GM23248 (cell line): ENCODE measurements around the gene APH1B. TPM values are rescaled to one million over a fixed set of nuclear protein-coding genes. Genes with fewer than 3 reads are reported as not detected.

ENCODE experiments used
- DNase-seq: peaks from one replicate; pipeline ENCODE4 v3.0.0-alpha.2; 2015
- H2AFZ ChIP-seq: fragments of 200-600 bp; sonication (generic); 2 replicates; pipeline ENCODE4 v1.6.1; 2016; ENCODE audit warnings: antibody characterized with exemption
- H3F3A ChIP-seq: fragments of 200-600 bp; sonication (generic); 2 replicates; pipeline ENCODE4 v1.6.1; 2016; ENCODE audit warnings: mild to moderate bottlenecking, antibody characterized with exemption, mixed run types; ENCODE audit not compliant: insufficient read depth
- H3K27ac ChIP-seq: fragments of 200-600 bp; sonication (generic); 2 replicates; pipeline ENCODE4 v1.5.1; 2016; ENCODE audit warnings: mild to moderate bottlenecking
- H3K27me3 ChIP-seq: fragments of 200-600 bp; sonication (generic); replicated peaks from 2 replicates; pipeline ENCODE4 v1.6.1; 2016; ENCODE audit warnings: mild to moderate bottlenecking; ENCODE audit not compliant: insufficient read depth
- H3K36me3 ChIP-seq: fragments of 200-600 bp; sonication (generic); 2 replicates; pipeline ENCODE4 v1.6.1; 2016; ENCODE audit warnings: low read depth, mild to moderate bottlenecking
- H3K4me1 ChIP-seq: fragments of 200-600 bp; sonication (generic); 2 replicates; pipeline ENCODE4 v1.6.1; 2016; ENCODE audit warnings: mild to moderate bottlenecking; ENCODE audit not compliant: insufficient read depth
- H3K4me2 ChIP-seq: fragments of 200-600 bp; sonication (generic); one replicate; pipeline ENCODE4 v1.6.1; 2016; ENCODE audit warnings: mild to moderate bottlenecking; ENCODE audit not compliant: unreplicated experiment
- H3K4me3 ChIP-seq: fragments of 200-600 bp; sonication (generic); 2 replicates; pipeline ENCODE4 v1.5.1; 2016; ENCODE audit warnings: mild to moderate bottlenecking
- H3K79me2 ChIP-seq: fragments of 200-600 bp; sonication (generic); 2 replicates; pipeline ENCODE4 v1.6.1; 2016; ENCODE audit warnings: mild to moderate bottlenecking; ENCODE audit not compliant: insufficient read depth
- H3K9ac ChIP-seq: fragments of 200-600 bp; sonication (generic); 2 replicates; pipeline ENCODE4 v1.6.1; 2016; ENCODE audit warnings: mild to moderate bottlenecking
- H3K9me2 ChIP-seq: fragments of 200-600 bp; sonication (generic); 2 replicates; pipeline ENCODE4 v1.6.1; 2016; ENCODE audit warnings: mixed run types, mild to moderate bottlenecking, moderate library complexity; ENCODE audit not compliant: insufficient read depth
- H3K9me3 ChIP-seq: fragments of 200-600 bp; sonication (generic); one replicate; pipeline ENCODE4 v1.6.1; 2017; ENCODE audit warnings: low read depth
- H4K20me1 ChIP-seq: fragments of 200-600 bp; sonication (generic); 2 replicates; pipeline ENCODE4 v1.6.0; 2016; ENCODE audit not compliant: insufficient read depth
- EZH2 ChIP-seq: fragments of 200-600 bp; sonication (generic); IDR thresholded peaks from 2 replicates; pipeline ENCODE4 v1.6.1; 2018; ENCODE audit warnings: antibody characterized with exemption, mild to moderate bottlenecking; ENCODE audit not compliant: insufficient read depth, poor library complexity, severe bottlenecking
- EZH2phosphoT487 ChIP-seq: fragments of 200-600 bp; sonication (generic); IDR thresholded peaks from 2 replicates; pipeline ENCODE4 v1.6.1; 2018; ENCODE audit warnings: antibody characterized with exemption, moderate library complexity, mild to moderate bottlenecking, low read depth; ENCODE audit not compliant: insufficient read depth
- WGBS, 2 experiments: methylation state at CpG; one replicate each; pipeline ENCODE4 v1.1.6; 2015 to 2017; ENCODE audit warnings: low lambda C conversion rate in 2 of 2, low coverage in 1 of 2; ENCODE audit errors: missing lambda C conversion rate in 2 of 2; 5-methylcytosine and 5-hydroxymethylcytosine counted together
- in situ Hi-C: fragments of 300-500 bp; cut with MboI; formaldehyde crosslinking; loops from 2 replicates; pipeline ENCODE4 v1.15.0; 2020
- polyA plus RNA-seq: library from polyadenylated mRNA; unstranded; fragments of >200 nt; fragmentation: Nextera tagmentation; extraction: Ambion mirVana; gene quantifications from 2 replicates; pipeline ENCODE4 v1.2.1, GENCODE V29; 2016
- total RNA-seq: library from RNA; depleted of rRNA; stranded (reverse); fragments of >200 nt; shearing (Covaris generic); gene quantifications from 2 replicates; pipeline ENCODE4 v1.2.3, GENCODE V29; 2014

APH1B gene
- total and polyA plus RNA-seq, 2 experiments from 2014 or later = 15.8 to 40.5 TPM

DNA sequence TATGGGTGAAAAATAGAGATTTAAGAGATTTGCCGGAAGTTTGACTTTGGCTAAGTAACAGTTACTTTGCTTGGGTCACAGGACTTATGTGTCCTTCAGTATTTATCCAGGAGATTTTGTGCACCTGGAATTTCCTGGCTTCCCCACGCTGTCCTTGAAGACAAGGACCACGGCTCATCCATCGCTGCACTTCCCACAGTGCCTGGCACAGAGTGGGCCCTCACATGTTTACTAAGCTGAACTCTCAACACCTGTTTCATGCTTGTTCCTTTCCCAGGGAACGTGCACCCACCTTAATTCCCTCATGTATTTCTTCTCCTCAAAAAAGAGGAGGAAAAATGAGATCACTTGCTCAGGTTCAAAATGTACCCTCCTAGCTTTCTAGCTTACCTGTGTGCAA is 72.2 kb downstream of the APH1B start:
- no peak for DNase-seq
- H3K9me2 ChIP-seq = no peaks in the 10 kb centered on the region
- H4K20me1 ChIP-seq = no peaks in the 10 kb centered on the region
- H2AFZ ChIP-seq = no peak overlapping the region
- H3K27me3 ChIP-seq = no peaks in the 10 kb centered on the region
- H3K27ac ChIP-seq = no peak overlapping the region
- no peaks in the 10 kb centered on the region for H3K36me3 ChIP-seq
- H3K4me3 ChIP-seq = no peak overlapping the region
- no peaks in the 10 kb centered on the region for H3K9me3 ChIP-seq
- H3K4me1 ChIP-seq = peaks cover 21% of the 10 kb centered on the region
- no peak overlapping the region for H3K9ac ChIP-seq
- H3K4me2 ChIP-seq = no peak overlapping the region
- H3F3A ChIP-seq = peaks cover 12% of the 10 kb centered on the region
- in situ Hi-C loops = no loop called here
- 0 out of 2 replicates have a peak, but pooled peaks cover 10% of the 10 kb centered on the region for H3K79me2 ChIP-seq
- WGBS, 2 experiments = 96 to 97% methylated on average over 5 of the region's 5 CpGs
- TF ChIP-seq EZH2phosphoT487 (no peak), EZH2 (no peak)

DNA sequence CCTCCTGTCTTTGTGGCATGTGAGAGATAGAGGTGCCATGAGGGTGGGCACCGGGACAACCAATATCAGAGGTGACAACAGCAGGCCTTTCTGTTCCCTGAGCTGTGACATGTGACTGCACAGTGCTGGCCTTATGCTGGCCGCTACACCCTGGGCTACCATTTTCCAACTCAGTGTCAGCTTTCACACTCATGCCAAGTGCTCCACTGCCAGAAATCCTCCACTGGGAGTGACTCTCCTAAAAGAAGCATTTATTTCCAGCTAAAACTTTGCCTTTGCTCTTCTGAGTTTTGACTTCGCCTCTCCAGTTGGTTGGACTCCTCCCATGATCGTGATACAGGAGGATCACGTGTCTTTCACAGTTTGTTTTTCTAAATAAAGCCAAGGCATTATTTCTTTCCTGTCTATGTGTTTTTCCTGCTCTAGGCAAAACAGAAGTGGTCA is 72.8 kb downstream of the APH1B start:
- DNase-seq = peak; percentile 20
- Histone ChIP-seq H3K9me2 (no peaks in the 10 kb centered on the region), H4K20me1 (no peaks in the 10 kb centered on the region), H3K4me3 (no peak overlapping the region), H3K27me3 (no peaks in the 10 kb centered on the region), H3K9ac (no peak overlapping the region), H3K36me3 (no peaks in the 10 kb centered on the region), H2AFZ (no peak overlapping the region), H3K9me3 (no peaks in the 10 kb centered on the region), H3K27ac (no peak overlapping the region), H3K4me2 (peak overlapping the region; percentile 12), H3K79me2 (0 out of 2 replicates have a peak, but pooled peaks cover 10% of the 10 kb centered on the region), H3F3A (peaks cover 12% of the 10 kb centered on the region), H3K4me1 (peaks cover 16% of the 10 kb centered on the region)
- WGBS, 2 experiments = 40 to 41% methylated on average over 5 of the region's 5 CpGs
- no peak for TF ChIP-seq EZH2phosphoT487
- no peak for TF ChIP-seq EZH2
- in situ Hi-C loops = no loop called here

DNA sequence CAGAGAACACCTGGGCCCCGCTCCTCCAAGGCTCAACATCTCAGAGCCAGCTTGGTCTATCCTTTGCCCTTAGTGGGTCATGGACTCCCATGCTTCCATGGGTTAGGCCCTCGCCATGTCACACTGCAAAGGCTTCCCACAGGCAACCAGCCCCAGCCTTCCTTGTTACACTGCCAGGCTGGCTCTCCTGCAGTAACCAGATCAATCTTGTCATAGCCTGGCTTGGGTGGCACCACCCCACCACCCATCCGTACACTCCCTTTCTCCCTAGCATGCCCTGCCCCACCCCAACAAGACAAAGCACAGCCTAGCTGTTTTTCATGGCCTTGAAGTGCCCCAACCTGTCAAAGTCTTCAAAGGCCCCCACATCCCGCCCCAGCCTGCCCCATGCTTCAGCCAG is 73.8 kb downstream of the APH1B start:
- H3K9me3 ChIP-seq = no peaks in the 10 kb centered on the region
- no peak for DNase-seq
- no peak overlapping the region for H3K27ac ChIP-seq
- no peaks in the 10 kb centered on the region for H4K20me1 ChIP-seq
- H3K4me3 ChIP-seq = no peak overlapping the region
- no peaks in the 10 kb centered on the region for H3K36me3 ChIP-seq
- WGBS, 2 experiments = 96 to 100% methylated on average over 4 of the region's 4 CpGs
- no peak for TF ChIP-seq EZH2phosphoT487
- H3K27me3 ChIP-seq = no peaks in the 10 kb centered on the region
- H3F3A ChIP-seq = peaks cover 12% of the 10 kb centered on the region
- H3K9ac ChIP-seq = no peak overlapping the region
- H3K79me2 ChIP-seq = 0 out of 2 replicates have a peak, but pooled peaks cover 10% of the 10 kb centered on the region
- H2AFZ ChIP-seq = no peak overlapping the region
- H3K9me2 ChIP-seq = no peaks in the 10 kb centered on the region
- in situ Hi-C loops = no loop called here
- peaks cover 14% of the 10 kb centered on the region for H3K4me1 ChIP-seq
- no peak overlapping the region for H3K4me2 ChIP-seq

DNA sequence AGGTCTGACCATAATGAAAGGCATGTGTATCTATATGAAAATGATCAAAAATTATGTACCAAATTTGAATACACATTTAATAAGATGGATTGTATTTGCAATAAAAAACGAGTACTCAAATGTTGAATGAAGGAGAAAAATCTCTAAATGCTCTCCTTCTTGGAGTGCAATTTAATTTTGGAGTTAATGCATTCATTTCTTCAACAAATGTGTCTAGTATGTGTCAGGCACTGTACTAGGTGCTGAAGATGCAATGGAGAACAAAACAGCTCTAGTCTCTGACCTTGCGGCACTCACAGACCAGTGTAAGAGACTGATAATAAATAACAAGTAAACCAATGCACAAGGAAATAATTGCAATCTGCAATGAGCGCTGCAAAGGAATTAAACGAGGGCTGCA is 75.4 kb downstream of the APH1B start:
- WGBS, 2 experiments = 93% methylated on average over 4 of the region's 4 CpGs

DNA sequence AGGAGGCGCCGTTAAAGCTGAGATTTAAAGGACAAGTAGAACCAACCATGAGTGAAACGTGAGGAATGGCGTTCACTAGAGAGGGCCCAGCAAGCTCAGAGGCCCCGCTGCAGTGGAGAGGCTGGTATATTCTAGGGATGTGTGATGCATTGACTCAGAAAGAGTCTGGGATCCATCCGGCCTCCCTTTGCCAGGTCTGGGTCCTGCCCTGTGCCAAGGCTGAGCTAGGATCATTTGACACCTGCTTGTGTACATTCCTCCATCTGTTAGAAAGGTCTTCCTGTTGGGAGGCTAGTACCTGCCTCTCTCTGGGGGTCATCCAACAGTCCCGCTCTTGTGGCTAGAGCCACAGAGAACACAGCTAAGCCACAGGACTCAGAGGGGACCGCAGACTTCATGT is 75.9 kb downstream of the APH1B start:
- Histone ChIP-seq H3K4me3 (no peak overlapping the region), H3K27me3 (no peaks in the 10 kb centered on the region), H4K20me1 (no peaks in the 10 kb centered on the region), H3F3A (peaks cover 9% of the 10 kb centered on the region), H3K9me2 (no peaks in the 10 kb centered on the region), H3K4me1 (peaks cover 11% of the 10 kb centered on the region), H3K27ac (no peak overlapping the region), H3K79me2 (0 out of 2 replicates have a peak, but pooled peaks cover 10% of the 10 kb centered on the region), H3K36me3 (no peaks in the 10 kb centered on the region), H3K9me3 (no peaks in the 10 kb centered on the region), H3K4me2 (no peak overlapping the region), H2AFZ (no peak overlapping the region), H3K9ac (no peak overlapping the region)
- no peak for TF ChIP-seq EZH2
- no peak for TF ChIP-seq EZH2phosphoT487
- DNase-seq = no peak
- in situ Hi-C loops = no loop called here
- WGBS, 2 experiments = 80 to 83% methylated on average over 8 of the region's 8 CpGs

More for the DNA sequence above, 75.4 kb downstream of the APH1B start:
- Histone ChIP-seq H3K9me2 (no peaks in the 10 kb centered on the region), H3K9me3 (no peaks in the 10 kb centered on the region), H3K79me2 (0 out of 2 replicates have a peak, but pooled peaks cover 10% of the 10 kb centered on the region), H3K27me3 (no peaks in the 10 kb centered on the region), H3K4me2 (no peak overlapping the region), H3K4me1 (peaks cover 14% of the 10 kb centered on the region), H2AFZ (no peak overlapping the region), H4K20me1 (no peaks in the 10 kb centered on the region), H3K9ac (no peak overlapping the region), H3K27ac (no peak overlapping the region), H3K4me3 (no peak overlapping the region), H3K36me3 (no peaks in the 10 kb centered on the region), H3F3A (peaks cover 12% of the 10 kb centered on the region)
- in situ Hi-C loops = no loop called here
- TF ChIP-seq EZH2 (no peak), EZH2phosphoT487 (no peak)
- no peak for DNase-seq
